HepG2 (cell line): Measurements from ENCODE around the gene NOL8. TPM values are rescaled to one million over a fixed set of nuclear protein-coding genes. Genes with fewer than 3 reads are reported as not detected.

ENCODE experiments used
- ATF1 ChIP-seq: IDR thresholded peaks from 2 replicates; pipeline ENCODE4 v1.6.1; 2016; ENCODE audit warnings: mild to moderate bottlenecking, control low read depth
- BORCS8-MEF2B ChIP-seq: sonication (generic); formaldehyde crosslinking; IDR thresholded peaks from 2 replicates; pipeline ENCODE4 v1.8.0; 2022; ENCODE audit warnings: mild to moderate bottlenecking, missing genetic modification reagents
- CCDC6 ChIP-seq: sonication (generic); formaldehyde crosslinking; IDR thresholded peaks from 2 replicates; pipeline ENCODE4 v1.8.1; 2022; ENCODE audit warnings: mild to moderate bottlenecking, missing genetic modification reagents, moderate library complexity
- DPF2 ChIP-seq: sonication (generic); formaldehyde crosslinking; IDR thresholded peaks from 2 replicates; pipeline ENCODE4 v1.4.0; 2020; ENCODE audit warnings: mild to moderate bottlenecking, low read depth, missing genetic modification reagents, borderline replicate concordance
- FOXC1 ChIP-seq: sonication (generic); formaldehyde crosslinking; IDR thresholded peaks from 2 replicates; pipeline ENCODE4 v1.8.0; 2022; ENCODE audit warnings: mild to moderate bottlenecking, missing genetic modification reagents, borderline replicate concordance
- IKZF1 ChIP-seq: fragments of 450-650 bp; IDR thresholded peaks from 2 replicates; pipeline ENCODE4 v1.7.1; 2016
- KDM5B ChIP-seq: sonication (generic); formaldehyde crosslinking; IDR thresholded peaks from 2 replicates; pipeline ENCODE4 v1.4.0; 2020; ENCODE audit warnings: missing genetic modification reagents, mild to moderate bottlenecking, borderline replicate concordance
- NFYC ChIP-seq: IDR thresholded peaks from 2 replicates; pipeline ENCODE4 v1.6.1; 2016; ENCODE audit warnings: missing genetic modification reagents, missing compliant biosample characterization
- NR2C2 ChIP-seq: sonication (generic); formaldehyde crosslinking; IDR thresholded peaks from 2 replicates; pipeline ENCODE4 v1.4.0; 2020; ENCODE audit warnings: missing genetic modification reagents, mild to moderate bottlenecking, moderate library complexity, borderline replicate concordance
- PRMT3 ChIP-seq: sonication (generic); formaldehyde crosslinking; IDR thresholded peaks from 2 replicates; pipeline ENCODE4 v1.8.1; 2022; ENCODE audit warnings: low read depth, mild to moderate bottlenecking, moderate library complexity, missing genetic modification reagents, borderline replicate concordance
- RAD21 ChIP-seq: fragments of 450-650 bp; formaldehyde crosslinking; IDR thresholded peaks from 2 replicates; pipeline ENCODE4 v1.5.0; 2020; ENCODE audit warnings: mild to moderate bottlenecking
- TCF7 ChIP-seq: sonication (generic); IDR thresholded peaks from 2 replicates; pipeline ENCODE4 v1.6.1; 2016; ENCODE audit warnings: antibody characterized with exemption, low read depth
- ZBTB1 ChIP-seq: sonication (generic); formaldehyde crosslinking; IDR thresholded peaks from 2 replicates; pipeline ENCODE4 v1.4.0; 2020; ENCODE audit warnings: missing genetic modification reagents, borderline replicate concordance
- ZHX1 ChIP-seq: sonication (generic); formaldehyde crosslinking; IDR thresholded peaks from 2 replicates; pipeline ENCODE4 v1.8.1; 2022; ENCODE audit warnings: low read depth, mild to moderate bottlenecking, missing genetic modification reagents
- ZNF205 ChIP-seq: IDR thresholded peaks from 2 replicates; pipeline ENCODE4 v1.6.1; 2018; ENCODE audit warnings: missing biosample characterization, missing genetic modification reagents
- ZNF235 ChIP-seq: sonication (generic); formaldehyde crosslinking; IDR thresholded peaks from 2 replicates; pipeline ENCODE4 v1.8.1; 2023; ENCODE audit warnings: mild to moderate bottlenecking, missing genetic modification reagents, borderline replicate concordance
- ZNF350 ChIP-seq: sonication (generic); formaldehyde crosslinking; IDR thresholded peaks from 2 replicates; pipeline ENCODE4 v1.4.0; 2020; ENCODE audit warnings: mild to moderate bottlenecking, low read depth, missing genetic modification reagents, borderline replicate concordance
- ZNF546 ChIP-seq: sonication (generic); formaldehyde crosslinking; conservative IDR thresholded peaks from 2 replicates; pipeline ENCODE4 v1.8.1; 2023; ENCODE audit warnings: mild to moderate bottlenecking, missing genetic modification reagents
- ZNF644 ChIP-seq: IDR thresholded peaks from 2 replicates; pipeline ENCODE4 v1.6.1; 2016; ENCODE audit warnings: low read depth
- ZNF773 ChIP-seq: sonication (generic); formaldehyde crosslinking; IDR thresholded peaks from 2 replicates; pipeline ENCODE4 v1.4.0; 2020; ENCODE audit warnings: missing genetic modification reagents, borderline replicate concordance
- ZNF782 ChIP-seq: sonication (generic); formaldehyde crosslinking; IDR thresholded peaks from 2 replicates; pipeline ENCODE4 v1.4.0; 2020; ENCODE audit warnings: missing genetic modification reagents, mild to moderate bottlenecking, borderline replicate concordance
- ZNF878 ChIP-seq: sonication (generic); formaldehyde crosslinking; IDR thresholded peaks from 2 replicates; pipeline ENCODE4 v1.8.1; 2023; ENCODE audit warnings: mild to moderate bottlenecking, missing genetic modification reagents, moderate library complexity
- polyA plus RNA-seq, 8 experiments: library from polyadenylated mRNA; depleted of rRNA in 3 of 8; stranded (reverse) in 7 of 8; unstranded in 1 of 8; fragments of >200 nt; fragmentation: Illumina TruSeq in 4 of 8; extraction: Trizol in 4 of 8; gene quantifications; 2 replicates each; pipeline versions ENCODE4 v1.2.1 to v1.2.3, GENCODE V29; 2011 to 2016; ENCODE audit warnings: low read depth in 4 of 8, missing spikeins in 1 of 8, mixed read lengths in 1 of 8; ENCODE audit not compliant: insufficient read depth in 1 of 8
- total RNA-seq, 5 experiments: library from RNA; depleted of rRNA; stranded (reverse); fragments of >200 nt; fragmentation: Illumina TruSeq; extraction: Trizol; gene quantifications; 2 replicates each; pipeline ENCODE4 v1.2.3, GENCODE V29; 2016; ENCODE audit warnings: low read depth in 1 of 5
- TF ChIP-seq, protein P1 (sequence below): sonication (generic); formaldehyde crosslinking; IDR thresholded peaks from 2 replicates; pipeline ENCODE4 v1.5.0; 2020; ENCODE audit warnings: missing genetic modification reagents
- TF ChIP-seq, protein P2 (sequence below): sonication (generic); formaldehyde crosslinking; IDR thresholded peaks from 2 replicates; pipeline ENCODE4; 2020; ENCODE audit warnings: missing genetic modification reagents, mild to moderate bottlenecking, borderline replicate concordance

NOL8 gene
- total and polyA plus RNA-seq, 2 of the 13 experiments (the other 11 are each of a cell fraction or from before 2014, with no cell fraction given), result 12.8 to 36.3 TPM

DNA sequence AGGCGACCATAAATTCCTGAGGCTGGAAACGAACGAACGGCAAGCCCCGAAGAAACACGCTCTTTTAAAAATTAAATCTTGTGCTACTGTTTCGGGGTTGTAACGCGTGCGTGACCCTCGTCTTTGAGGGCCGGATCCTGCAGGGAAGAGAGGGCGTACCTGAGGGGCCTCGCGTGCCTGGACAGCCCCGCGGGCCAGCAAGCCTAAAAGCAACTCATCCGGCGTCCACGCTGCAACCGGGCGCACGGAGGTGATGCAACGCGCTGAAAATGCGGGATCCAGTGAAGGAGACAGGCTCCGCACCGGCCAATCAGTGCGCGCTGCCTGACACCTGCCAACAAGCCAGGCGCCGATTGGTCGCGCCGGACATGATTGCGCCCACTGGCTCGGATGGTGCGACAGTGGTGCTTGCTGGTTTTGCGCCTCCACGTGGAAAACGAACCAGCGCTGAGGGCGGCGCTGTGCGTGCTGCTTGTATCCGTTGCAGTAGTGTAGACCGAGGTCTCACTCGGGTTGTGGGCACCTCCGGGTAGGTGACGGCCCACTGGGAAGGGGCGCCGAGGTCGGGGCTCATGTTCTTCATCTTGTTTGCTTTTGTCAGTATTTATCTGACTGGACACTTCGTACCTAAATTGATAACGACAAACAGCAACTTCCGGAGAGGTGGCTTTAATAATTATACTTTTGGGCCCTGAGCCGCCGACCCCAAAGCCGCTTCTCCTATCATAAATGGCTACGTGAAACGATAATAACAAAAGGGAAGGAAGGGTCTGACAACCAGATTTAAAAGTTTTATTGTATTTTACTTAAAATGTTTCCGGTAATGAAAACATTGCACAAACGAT is 31.5 kb downstream of the NOL8 start, which contains the start of gene IARS1 (continued):
- TF ChIP-seq KDM5B (CRISPR knock-in tag), result peak; percentile 92
- peak; percentile 89 for TF ChIP-seq ATF1 (CRISPR knock-in tag)
- TF ChIP-seq PRMT3, result 0 out of 2 replicates have a peak, but pooled peaks have one; percentile 92
- TF ChIP-seq, protein P1, sequence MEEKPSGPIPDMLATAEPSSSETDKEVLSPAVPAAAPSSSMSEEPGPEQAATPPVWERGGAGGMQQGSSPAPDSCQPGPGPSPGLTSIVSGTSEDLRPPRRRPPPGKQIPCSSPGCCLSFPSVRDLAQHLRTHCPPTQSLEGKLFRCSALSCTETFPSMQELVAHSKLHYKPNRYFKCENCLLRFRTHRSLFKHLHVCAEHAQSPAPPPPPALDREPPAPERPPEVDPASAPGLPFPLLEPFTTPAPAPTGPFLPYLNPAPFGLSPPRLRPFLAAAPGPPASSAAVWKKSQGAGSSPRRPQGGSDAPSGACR (CRISPR knock-in tag), result peak; percentile 88
- 0 out of 2 replicates have a peak, but pooled peaks have one; percentile 16 for TF ChIP-seq ZNF644 (CRISPR knock-in tag)
- TF ChIP-seq IKZF1, result no peak
- 0 out of 2 replicates have a peak, but pooled peaks have one; percentile 41 for TF ChIP-seq ZNF205
- peak; percentile 100 for TF ChIP-seq NFYC (CRISPR knock-in tag)
- TF ChIP-seq, protein P2, sequence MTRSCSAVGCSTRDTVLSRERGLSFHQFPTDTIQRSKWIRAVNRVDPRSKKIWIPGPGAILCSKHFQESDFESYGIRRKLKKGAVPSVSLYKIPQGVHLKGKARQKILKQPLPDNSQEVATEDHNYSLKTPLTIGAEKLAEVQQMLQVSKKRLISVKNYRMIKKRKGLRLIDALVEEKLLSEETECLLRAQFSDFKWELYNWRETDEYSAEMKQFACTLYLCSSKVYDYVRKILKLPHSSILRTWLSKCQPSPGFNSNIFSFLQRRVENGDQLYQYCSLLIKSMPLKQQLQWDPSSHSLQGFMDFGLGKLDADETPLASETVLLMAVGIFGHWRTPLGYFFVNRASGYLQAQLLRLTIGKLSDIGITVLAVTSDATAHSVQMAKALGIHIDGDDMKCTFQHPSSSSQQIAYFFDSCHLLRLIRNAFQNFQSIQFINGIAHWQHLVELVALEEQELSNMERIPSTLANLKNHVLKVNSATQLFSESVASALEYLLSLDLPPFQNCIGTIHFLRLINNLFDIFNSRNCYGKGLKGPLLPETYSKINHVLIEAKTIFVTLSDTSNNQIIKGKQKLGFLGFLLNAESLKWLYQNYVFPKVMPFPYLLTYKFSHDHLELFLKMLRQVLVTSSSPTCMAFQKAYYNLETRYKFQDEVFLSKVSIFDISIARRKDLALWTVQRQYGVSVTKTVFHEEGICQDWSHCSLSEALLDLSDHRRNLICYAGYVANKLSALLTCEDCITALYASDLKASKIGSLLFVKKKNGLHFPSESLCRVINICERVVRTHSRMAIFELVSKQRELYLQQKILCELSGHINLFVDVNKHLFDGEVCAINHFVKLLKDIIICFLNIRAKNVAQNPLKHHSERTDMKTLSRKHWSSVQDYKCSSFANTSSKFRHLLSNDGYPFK (CRISPR knock-in tag), result peak; percentile 87; the same call in 1 of the 2 replicates
- TF ChIP-seq NR2C2, result peak; percentile 69
- peak; percentile 89; the same call in 1 of the 2 replicates for TF ChIP-seq FOXC1
- TF ChIP-seq TCF7, result no peak
- no peak for TF ChIP-seq RAD21 (CRISPR knock-in tag)
- TF ChIP-seq ZNF350 (CRISPR knock-in tag), result peak; percentile 96
- peak; percentile 82; the same call in 1 of the 2 replicates for TF ChIP-seq ZNF546
- peak; percentile 96 for TF ChIP-seq CCDC6
- TF ChIP-seq BORCS8-MEF2B, result peak; percentile 98
- TF ChIP-seq ZNF782 (CRISPR knock-in tag), result peak; percentile 70; the same call in 1 of the 2 replicates
- TF ChIP-seq ZHX1 (CRISPR knock-in tag), result peak; percentile 80
- no peak for TF ChIP-seq ZBTB1 (CRISPR knock-in tag)
- no peak for TF ChIP-seq DPF2 (CRISPR knock-in tag)
- TF ChIP-seq ZNF773 (CRISPR knock-in tag), result peak; percentile 55; the same call in 1 of the 2 replicates
- 0 out of 2 replicates have a peak, but pooled peaks have one; percentile 39 for TF ChIP-seq ZNF235 (CRISPR knock-in tag)
- TF ChIP-seq ZNF878 (CRISPR knock-in tag), result peak; percentile 98
